Measurements from ENCODE around the gene ABHD17C.

The ABHD17C gene

GRCh38 chr15:80691575-80691974, 3.5 kb upstream of the ABHD17C start:
- DNase-seq: no peak

DNA sequence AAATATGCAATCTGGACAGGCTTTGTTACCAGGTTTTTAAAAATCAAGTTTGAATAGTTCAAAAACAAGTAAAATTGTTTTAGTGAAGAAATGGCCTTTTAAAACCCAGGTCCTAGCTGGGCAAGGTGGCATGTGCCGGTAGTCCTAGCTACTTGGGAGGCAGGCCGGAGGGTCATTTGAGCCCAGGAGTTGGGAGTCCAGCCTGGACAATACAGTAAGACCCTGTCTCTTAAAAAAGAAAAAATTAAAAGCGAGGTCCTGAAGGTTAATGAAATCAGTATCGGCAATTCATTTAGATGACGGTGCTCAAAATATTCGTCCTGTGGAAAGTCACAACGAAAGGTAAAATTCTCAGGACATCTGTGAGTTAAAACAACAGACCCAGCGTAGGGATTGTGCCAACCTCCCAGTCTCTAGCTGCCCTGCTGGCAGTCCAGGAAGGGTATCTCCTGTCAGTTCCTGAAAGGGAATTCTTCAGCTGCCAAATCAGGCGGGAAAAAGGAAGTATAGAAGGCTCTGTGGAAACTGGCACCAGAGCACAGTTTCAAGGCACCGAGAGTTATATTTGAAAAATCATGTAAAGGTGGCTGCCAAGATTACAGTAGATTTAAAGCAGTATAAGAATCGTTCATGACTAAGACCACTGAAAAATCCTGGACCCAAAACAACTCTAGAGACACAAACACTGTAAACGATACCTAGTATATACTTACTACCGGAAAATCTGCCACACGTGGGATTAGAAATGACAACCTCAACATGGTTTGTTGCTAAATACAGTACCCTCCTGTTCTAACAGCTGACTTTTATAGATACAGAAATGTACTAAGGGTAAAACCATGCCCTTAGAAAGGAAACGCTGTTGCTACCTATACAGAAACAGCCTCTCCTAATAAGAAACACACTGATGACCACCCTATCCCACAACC, 1.2 kb upstream of the ABHD17C start:
- no peak for DNase-seq

GRCh38 chr15:80694611-80695098, 455 bp upstream of the ABHD17C start:
- peak; percentile 43 for DNase-seq

- peak; percentile 10 for DNase-seq
Observed at GRCh38 chr15:80695911-80696661, 976 bp downstream of the ABHD17C start.

GRCh38 chr15:80697075-80697685, 2.1 kb downstream of the ABHD17C start:
- no peak for DNase-seq

GRCh38 chr15:80698676-80699075, 3.6 kb downstream of the ABHD17C start:
- DNase-seq: no peak

DNA sequence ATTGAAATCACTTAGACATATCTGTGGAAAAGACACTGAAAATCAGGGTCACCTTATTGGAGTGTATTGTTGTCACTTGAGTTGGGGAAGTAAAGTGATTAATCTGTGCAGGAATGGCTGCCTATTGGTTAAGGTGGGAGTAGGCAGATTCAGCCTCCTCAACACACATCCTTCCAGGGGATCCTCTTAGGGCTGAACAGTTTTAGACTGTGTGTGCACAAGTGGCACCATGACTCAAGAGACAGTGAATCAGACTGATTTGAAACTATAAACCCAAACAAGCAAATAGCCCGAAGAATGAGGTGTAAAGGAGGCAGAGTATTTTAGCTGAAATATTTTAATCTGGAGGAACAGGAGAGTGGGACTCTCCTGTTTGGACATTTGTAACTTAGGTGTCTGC, 4.9 kb downstream of the ABHD17C start:
- no peak for DNase-seq

DNA sequence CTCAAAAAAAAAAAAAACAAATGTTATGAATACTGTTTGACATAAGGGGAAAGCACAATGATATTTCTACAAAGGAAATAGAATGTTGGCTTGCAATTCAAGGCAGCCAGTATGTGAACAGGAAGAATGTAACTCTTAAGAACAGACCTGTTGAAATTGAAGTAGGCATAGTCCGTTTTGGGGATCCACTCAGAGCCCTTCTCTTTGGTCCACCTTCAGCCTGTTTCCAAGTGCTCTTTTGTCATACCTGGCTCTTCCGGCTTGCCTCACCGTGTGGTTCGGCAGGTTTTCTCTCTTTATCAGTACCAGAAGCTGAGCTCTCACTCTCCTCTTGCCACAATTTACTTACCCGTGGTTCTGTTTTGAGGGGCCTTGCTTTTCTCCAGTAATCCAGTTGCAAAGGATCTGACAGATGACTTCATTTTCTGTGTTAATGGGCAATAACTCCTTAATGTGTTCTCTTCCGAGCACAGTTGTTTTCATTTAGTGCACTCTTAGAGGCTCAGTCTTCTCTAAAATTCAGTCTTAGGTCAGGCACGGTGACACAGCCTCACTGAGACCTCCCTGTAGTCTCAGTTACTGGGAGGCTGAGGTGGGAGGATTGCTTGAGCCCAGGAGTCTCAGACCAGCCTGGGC, 6.7 kb downstream of the ABHD17C start:
- no peak for DNase-seq

GRCh38 chr15:80703081-80703480, 8.0 kb downstream of the ABHD17C start:
- no peak for DNase-seq

- DNase-seq: no peak
Observed at GRCh38 chr15:80703965-80704364, 8.9 kb downstream of the ABHD17C start.

DNA sequence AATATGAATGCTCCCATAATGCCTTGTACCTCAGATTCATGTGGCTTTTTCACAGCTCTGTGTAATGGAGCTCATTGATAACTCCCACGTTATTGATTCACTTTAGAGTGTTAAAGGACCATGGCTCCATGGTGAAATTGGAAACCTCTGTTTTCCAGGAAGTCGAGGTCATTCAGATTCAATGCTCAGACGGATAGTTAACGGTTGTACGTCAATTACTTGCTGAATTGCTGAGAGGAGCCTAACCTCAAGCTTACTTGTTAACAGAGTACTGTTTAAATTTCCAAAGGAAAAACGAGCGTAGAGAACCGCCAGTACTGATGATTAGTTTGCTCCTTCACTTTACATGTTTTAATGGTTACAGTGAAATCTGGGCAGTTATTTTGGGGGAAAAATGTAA, 11.1 kb downstream of the ABHD17C start:
- DNase-seq: no peak

GRCh38 chr15:80709542-80709941, 14.4 kb downstream of the ABHD17C start:
- DNase-seq: no peak

GRCh38 chr15:80710635-80711554, 15.8 kb downstream of the ABHD17C start:
- DNase-seq: no peak

DNA sequence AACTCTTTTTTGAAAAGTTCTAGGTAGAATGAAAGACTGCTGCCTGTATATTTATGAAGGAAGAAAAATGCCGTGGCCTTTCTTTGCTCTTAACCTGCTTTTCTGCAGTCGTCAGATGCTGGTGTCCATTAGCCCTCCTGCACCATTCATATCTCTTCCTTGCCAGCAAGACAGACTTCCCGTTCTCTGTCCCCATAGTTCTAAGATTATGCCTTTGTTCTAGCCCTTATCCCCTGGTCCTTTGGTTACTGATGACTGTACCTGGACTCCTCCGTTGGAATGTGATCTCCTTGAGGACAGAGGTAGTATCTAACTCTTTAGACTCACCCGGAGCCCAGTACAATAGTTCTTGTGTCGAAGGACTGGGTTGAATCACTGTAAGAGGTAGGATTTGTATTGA, 16.8 kb downstream of the ABHD17C start:
- DNase-seq: no peak

DNA sequence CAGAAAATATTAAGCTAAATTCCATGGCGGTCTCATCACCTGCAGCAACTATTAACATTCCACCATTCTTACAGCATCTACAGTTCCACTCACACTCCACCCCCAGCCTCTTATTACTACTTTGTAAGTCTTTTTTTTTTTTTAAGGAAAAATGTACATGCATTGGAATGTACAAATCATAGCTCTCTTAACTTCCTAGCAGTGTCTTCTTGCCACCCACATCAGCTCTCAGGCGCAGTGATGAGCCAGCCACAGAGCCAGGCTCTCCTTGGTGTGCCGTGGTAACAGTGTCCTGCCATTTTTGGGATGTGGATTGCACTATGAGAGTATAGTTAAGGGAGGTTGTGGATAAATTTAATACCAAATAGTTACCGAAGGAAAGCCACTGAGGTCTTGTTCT, 17.8 kb downstream of the ABHD17C start:
- DNase-seq: no peak

- no peak for DNase-seq
Observed at GRCh38 chr15:80721476-80721875, 26.4 kb downstream of the ABHD17C start.

DNA sequence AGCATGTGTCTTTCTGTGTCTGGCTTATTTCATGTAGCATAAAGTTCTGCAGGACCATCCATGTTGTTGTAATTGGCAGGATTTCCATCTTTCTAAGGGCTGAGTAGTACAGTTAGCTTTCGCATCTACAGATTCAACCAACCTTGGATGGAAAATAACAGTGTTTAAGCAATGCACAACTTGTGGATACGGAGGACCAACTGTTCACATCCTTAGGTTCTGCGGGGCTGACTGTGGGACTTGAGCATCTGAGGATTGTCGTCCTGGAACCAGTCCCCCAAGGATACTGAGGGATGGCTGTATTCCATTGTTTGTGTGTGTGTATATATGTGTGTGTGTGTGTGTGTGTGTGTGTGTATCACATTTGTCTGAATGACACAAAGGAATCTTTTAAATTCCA, 27.7 kb downstream of the ABHD17C start:
- no peak for DNase-seq

- DNase-seq: no peak
Observed at GRCh38 chr15:80727196-80727595, 32.1 kb downstream of the ABHD17C start.

DNA sequence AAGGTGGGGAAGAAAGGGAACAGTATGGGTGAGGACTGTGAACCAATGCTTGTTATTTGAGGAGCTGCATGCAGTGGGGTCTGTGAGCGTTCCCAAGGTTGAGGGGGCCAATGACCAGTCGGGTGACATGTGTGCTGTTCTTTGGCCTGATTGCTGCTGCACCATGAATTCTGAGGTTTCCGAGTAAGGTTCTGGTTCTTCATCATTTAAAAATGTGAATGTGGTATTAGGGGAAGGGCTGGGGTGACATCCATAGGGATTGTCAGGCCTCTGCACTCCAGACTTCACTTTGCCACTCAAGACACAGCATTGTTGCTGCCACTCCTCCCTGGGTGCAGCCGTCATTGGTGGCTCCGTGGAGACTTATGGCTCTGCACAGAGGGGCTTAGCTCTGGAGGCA, 32.5 kb downstream of the ABHD17C start:
- DNase-seq: no peak

- no peak for DNase-seq
Observed at GRCh38 chr15:80730387-80730786, 35.3 kb downstream of the ABHD17C start.

DNA sequence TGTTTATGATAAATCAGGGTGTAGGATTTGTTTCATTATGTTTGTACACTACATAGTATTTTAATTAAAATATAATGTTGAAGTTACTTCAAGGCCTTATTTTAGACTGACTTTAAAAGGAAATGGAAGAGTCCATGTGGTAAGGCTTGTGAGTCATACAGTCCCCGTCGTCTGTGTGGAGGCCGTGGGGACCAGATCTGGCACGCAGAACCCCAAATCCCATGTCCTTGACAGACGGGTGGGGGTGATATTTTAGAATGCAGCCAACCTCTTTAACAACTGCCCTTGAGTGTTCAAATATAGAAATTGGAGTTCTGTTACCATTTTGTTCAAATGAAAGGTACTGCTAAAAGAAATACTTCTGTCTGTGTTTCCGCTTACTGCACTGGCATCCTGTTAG, 35.8 kb downstream of the ABHD17C start:
- DNase-seq: no peak

DNA sequence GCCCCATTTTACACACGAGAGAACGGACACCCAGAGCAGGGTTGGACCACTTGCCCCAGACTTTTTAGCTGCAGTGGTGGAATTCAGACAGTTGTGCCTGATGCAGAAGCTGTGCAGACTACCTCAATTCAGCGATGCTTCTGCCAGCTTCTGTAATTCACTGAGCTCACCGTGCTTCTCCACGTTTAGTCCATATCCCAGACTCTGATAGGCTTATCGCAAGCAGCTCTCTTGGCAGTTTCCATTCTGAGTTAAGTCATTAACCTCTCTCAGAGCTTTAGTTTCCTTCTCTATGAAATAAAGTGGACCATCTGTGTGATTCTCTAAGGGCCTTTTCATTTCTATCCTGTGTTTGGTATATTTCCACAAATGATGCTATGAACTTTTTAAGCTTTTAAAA, 37.1 kb downstream of the ABHD17C start:
- DNase-seq: no peak
